ENCODE data around the gene MFRP. TPM values are rescaled to one million over a fixed set of nuclear protein-coding genes. Genes with fewer than 3 reads are reported as not detected.

The MFRP gene
- total and polyA plus RNA-seq, 4 donors: 0.09 to 3.9 (median 0.22) TPM; not detected in 1

GRCh38 chr11:119367661-119368120 lies 21.2 kb upstream of the MFRP start:
- Histone ChIP-seq H3K9me3 (ENCODE audit: control insufficient read depth, insufficient read depth, low read length) (no peaks in the 10 kb centered on the region), H3K4me3 (ENCODE audit: low read depth, low read length) (no peak overlapping the region), H3K36me3 (ENCODE audit: control insufficient read depth, insufficient read depth, low read length) (peaks cover 9% of the 10 kb centered on the region), H3K27ac (ENCODE audit: low read depth, low read length) (peak overlapping the region; percentile 70), H3K27me3 (ENCODE audit: control insufficient read depth, insufficient read depth, low read length) (no peaks in the 10 kb centered on the region), H3K4me1 (ENCODE audit: control insufficient read depth, insufficient read depth, low read length) (peaks cover 95% of the 10 kb centered on the region)
- DNase-seq (ENCODE audit: low read depth in 4 of 6, low spot score in 6 of 6): no peak
- WGBS (ENCODE audit: insufficient coverage): 28% methylated on average over 4 of the region's 9 CpGs

GRCh38 chr11:119366690-119367620 lies 20.4 kb upstream of the MFRP start:
- no peak overlapping the region for H3K4me3 ChIP-seq (ENCODE audit: low read depth, low read length)
- WGBS (ENCODE audit: insufficient coverage): 51% methylated on average over 7 of the region's 11 CpGs
- peaks cover 2% of the 10 kb centered on the region for H3K36me3 ChIP-seq (ENCODE audit: control insufficient read depth, insufficient read depth, low read length)
- H3K27me3 ChIP-seq (ENCODE audit: control insufficient read depth, insufficient read depth, low read length): no peaks in the 10 kb centered on the region
- H3K4me1 ChIP-seq (ENCODE audit: control insufficient read depth, insufficient read depth, low read length): peaks cover 95% of the 10 kb centered on the region
- DNase-seq (ENCODE audit: low read depth in 4 of 6, low spot score in 6 of 6): peak in 3 of 6 donors; percentile 40 to 68 (median 47)
- peak overlapping the region; percentile 70 for H3K27ac ChIP-seq (ENCODE audit: low read depth, low read length)
- H3K9me3 ChIP-seq (ENCODE audit: control insufficient read depth, insufficient read depth, low read length): no peaks in the 10 kb centered on the region

GRCh38 chr11:119365071-119365591 lies 18.6 kb upstream of the MFRP start:
- no peak overlapping the region for H3K27ac ChIP-seq (ENCODE audit: low read depth, low read length)

GRCh38 chr11:119363851-119364590 lies 17.5 kb upstream of the MFRP start:
- H3K27me3 ChIP-seq (ENCODE audit: control insufficient read depth, insufficient read depth, low read length): no peaks in the 10 kb centered on the region
- peak in 3 of 6 donors; percentile 48 to 82 (median 78) for DNase-seq (ENCODE audit: low read depth in 4 of 6, low spot score in 6 of 6)
- 1% methylated on average over 84 of the region's 88 CpGs for WGBS (ENCODE audit: insufficient coverage)
- H3K4me1 ChIP-seq (ENCODE audit: control insufficient read depth, insufficient read depth, low read length): peaks cover 73% of the 10 kb centered on the region
- H3K36me3 ChIP-seq (ENCODE audit: control insufficient read depth, insufficient read depth, low read length): peaks cover 6% of the 10 kb centered on the region
- H3K4me3 ChIP-seq (ENCODE audit: low read depth, low read length): peak overlapping the region; percentile 24
- no peaks in the 10 kb centered on the region for H3K9me3 ChIP-seq (ENCODE audit: control insufficient read depth, insufficient read depth, low read length)
- H3K27ac ChIP-seq (ENCODE audit: low read depth, low read length): no peak overlapping the region

More at GRCh38 chr11:119365071-119365591, 18.6 kb upstream of the MFRP start:
- Histone ChIP-seq H3K4me3 (ENCODE audit: low read depth, low read length) (no peak overlapping the region), H3K36me3 (ENCODE audit: control insufficient read depth, insufficient read depth, low read length) (no peaks in the 10 kb centered on the region), H3K27me3 (ENCODE audit: control insufficient read depth, insufficient read depth, low read length) (no peaks in the 10 kb centered on the region), H3K4me1 (ENCODE audit: control insufficient read depth, insufficient read depth, low read length) (peaks cover 84% of the 10 kb centered on the region), H3K9me3 (ENCODE audit: control insufficient read depth, insufficient read depth, low read length) (no peaks in the 10 kb centered on the region)
- DNase-seq (ENCODE audit: low read depth in 4 of 6, low spot score in 6 of 6): peak in 1 of 6 donors; percentile 80
- 49% methylated on average over 5 of the region's 6 CpGs for WGBS (ENCODE audit: insufficient coverage)

- no peaks in the 10 kb centered on the region for H3K9me3 ChIP-seq (ENCODE audit: control insufficient read depth, insufficient read depth, low read length)
- no peak for DNase-seq (ENCODE audit: low read depth in 4 of 6, low spot score in 6 of 6)
- 27% methylated on average over 22 of the region's 44 CpGs for WGBS (ENCODE audit: insufficient coverage)
- peaks cover 11% of the 10 kb centered on the region for H3K36me3 ChIP-seq (ENCODE audit: control insufficient read depth, insufficient read depth, low read length)
- no peaks in the 10 kb centered on the region for H3K27me3 ChIP-seq (ENCODE audit: control insufficient read depth, insufficient read depth, low read length)
- peak overlapping the region; percentile 24 for H3K4me3 ChIP-seq (ENCODE audit: low read depth, low read length)
- H3K27ac ChIP-seq (ENCODE audit: low read depth, low read length): peak overlapping the region; percentile 72
- peaks cover 66% of the 10 kb centered on the region for H3K4me1 ChIP-seq (ENCODE audit: control insufficient read depth, insufficient read depth, low read length)
These were observed 16.8 kb upstream of the MFRP start for GRCh38 chr11:119363081-119363850.

GRCh38 chr11:119362741-119363080 lies 16.2 kb upstream of the MFRP start:
- no peak for DNase-seq (ENCODE audit: low read depth in 4 of 6, low spot score in 6 of 6)
- Histone ChIP-seq H3K4me3 (ENCODE audit: low read depth, low read length) (no peak overlapping the region), H3K36me3 (ENCODE audit: control insufficient read depth, insufficient read depth, low read length) (peaks cover 16% of the 10 kb centered on the region), H3K9me3 (ENCODE audit: control insufficient read depth, insufficient read depth, low read length) (no peaks in the 10 kb centered on the region), H3K27ac (ENCODE audit: low read depth, low read length) (peak overlapping the region; percentile 72), H3K27me3 (ENCODE audit: control insufficient read depth, insufficient read depth, low read length) (no peaks in the 10 kb centered on the region), H3K4me1 (ENCODE audit: control insufficient read depth, insufficient read depth, low read length) (peaks cover 60% of the 10 kb centered on the region)
- WGBS (ENCODE audit: insufficient coverage): 89% methylated on average over 4 of the region's 5 CpGs

GRCh38 chr11:119361941-119362725 lies 15.6 kb upstream of the MFRP start:
- H3K4me1 ChIP-seq (ENCODE audit: control insufficient read depth, insufficient read depth, low read length): peaks cover 55% of the 10 kb centered on the region
- no peak overlapping the region for H3K4me3 ChIP-seq (ENCODE audit: low read depth, low read length)
- 70% methylated on average over 7 of the region's 11 CpGs for WGBS (ENCODE audit: insufficient coverage)
- DNase-seq (ENCODE audit: low read depth in 4 of 6, low spot score in 6 of 6): peak in 1 of 6 donors; percentile 39
- H3K9me3 ChIP-seq (ENCODE audit: control insufficient read depth, insufficient read depth, low read length): no peaks in the 10 kb centered on the region
- no peaks in the 10 kb centered on the region for H3K27me3 ChIP-seq (ENCODE audit: control insufficient read depth, insufficient read depth, low read length)
- peaks cover 20% of the 10 kb centered on the region for H3K36me3 ChIP-seq (ENCODE audit: control insufficient read depth, insufficient read depth, low read length)
- peak overlapping the region; percentile 72 for H3K27ac ChIP-seq (ENCODE audit: low read depth, low read length)

DNA sequence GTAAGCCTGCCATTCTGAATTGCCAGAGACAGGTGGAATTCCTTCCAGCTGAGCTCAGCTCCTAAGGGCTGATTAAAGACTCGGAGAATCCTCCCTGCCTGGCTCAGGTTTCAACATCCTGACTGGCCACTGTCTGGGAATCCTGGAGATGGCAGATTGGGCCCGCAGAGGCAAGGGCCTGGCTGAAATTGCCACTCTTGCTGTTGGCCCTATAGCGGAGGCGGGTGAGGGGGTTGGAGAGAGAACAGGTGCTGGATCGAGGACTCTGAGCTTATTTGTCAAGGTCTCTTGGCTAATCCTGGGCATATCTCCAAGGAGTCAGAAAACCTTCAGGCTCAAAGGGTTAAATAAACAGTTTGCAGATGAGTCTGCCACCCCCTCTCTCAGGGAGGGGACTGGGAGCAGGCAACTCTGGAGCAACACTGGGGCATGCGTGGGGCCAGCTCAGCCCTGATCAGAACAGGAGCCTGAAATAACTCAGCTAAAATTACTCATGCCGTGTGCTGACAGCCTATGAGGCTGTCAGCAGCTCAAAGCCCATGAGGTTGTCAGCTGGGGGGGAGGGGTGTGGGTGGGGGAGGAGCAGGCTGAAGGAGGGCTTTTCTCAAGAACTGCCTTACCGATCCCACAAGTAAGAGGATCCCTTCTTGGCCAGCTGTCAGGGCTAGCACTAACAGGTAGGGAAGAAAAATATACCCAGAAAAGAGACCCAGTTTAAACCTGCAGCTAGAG lies 14.7 kb upstream of the MFRP start:
- DNase-seq (ENCODE audit: low read depth in 4 of 6, low spot score in 6 of 6): peak in 1 of 6 donors; percentile 53
- Histone ChIP-seq H3K4me3 (ENCODE audit: low read depth, low read length) (no peak overlapping the region), H3K36me3 (ENCODE audit: control insufficient read depth, insufficient read depth, low read length) (peaks cover 21% of the 10 kb centered on the region), H3K27ac (ENCODE audit: low read depth, low read length) (peak overlapping the region; percentile 72), H3K9me3 (ENCODE audit: control insufficient read depth, insufficient read depth, low read length) (no peaks in the 10 kb centered on the region), H3K4me1 (ENCODE audit: control insufficient read depth, insufficient read depth, low read length) (peaks cover 56% of the 10 kb centered on the region), H3K27me3 (ENCODE audit: control insufficient read depth, insufficient read depth, low read length) (no peaks in the 10 kb centered on the region)
- WGBS (ENCODE audit: insufficient coverage): 44% methylated on average over 6 of the region's 8 CpGs
